K562 (cell line): ENCODE results near the gene FOXR1. TPM values are rescaled to one million over a fixed set of nuclear protein-coding genes. Genes with fewer than 3 reads are reported as not detected.

Source experiments
- ATF7 ChIP-seq: fragments of 450-650 bp; IDR thresholded peaks from 2 replicates; pipeline ENCODE4 v1.7.1; 2014; ENCODE audit warnings: mild to moderate bottlenecking, moderate library complexity
- GABPA ChIP-seq: fragments of 200-800 bp; sonication (Bioruptor generic); conservative IDR thresholded peaks from 2 replicates; pipeline ENCODE4 v1.6.1; 2016; ENCODE audit warnings: low read depth, missing genetic modification characterization, missing compliant biosample characterization
- GTF2F1 ChIP-seq: IDR thresholded peaks from 2 replicates; pipeline ENCODE4 v1.6.1; 2011; ENCODE audit warnings: low read depth, low read length, improper control_type of control experiment
- HDAC1 ChIP-seq, 2 experiments: fragments of 450-650 bp; IDR thresholded peaks; 2 replicates each; pipeline ENCODE4 v1.6.1; 2016 to 2017; ENCODE audit warnings: inconsistent platforms in 1 of 2, mild to moderate bottlenecking in 1 of 2, moderate library complexity in 1 of 2
- HMGN3 ChIP-seq: IDR thresholded peaks from 2 replicates; pipeline ENCODE4 v1.6.1; 2011; ENCODE audit warnings: borderline replicate concordance, low read depth, mild to moderate bottlenecking, mixed read lengths, low read length; ENCODE audit not compliant: insufficient read length; ENCODE audit errors: extremely low read depth
- JUND ChIP-seq, 2 experiments: IDR thresholded peaks; 2 replicates in 1 of 2; 3 replicates in 1 of 2; pipeline ENCODE4 v1.6.1; 2011; ENCODE audit warnings: borderline replicate concordance in 2 of 2, low read depth in 2 of 2, low read length in 2 of 2, improper control_type of control experiment in 1 of 2, missing biosample characterization in 1 of 2, missing genetic modification characterization in 1 of 2, missing genetic modification reagents in 1 of 2
- KDM5B ChIP-seq: fragments of 200-600 bp; sonication (generic); IDR thresholded peaks from 2 replicates; pipeline ENCODE4 v1.6.1; 2012; ENCODE audit warnings: low read depth, mild to moderate bottlenecking, moderate library complexity, low read length, control low read depth, inconsistent platforms; ENCODE audit not compliant: insufficient replicate concordance
- LEF1 ChIP-seq: fragments of 450-650 bp; IDR thresholded peaks from 2 replicates; pipeline ENCODE4 v1.6.1; 2016; ENCODE audit warnings: mild to moderate bottlenecking
- MAZ ChIP-seq, 2 experiments: fragments of 450-650 bp in 1 of 2; sonication (generic) in 1 of 2; formaldehyde crosslinking; IDR thresholded peaks in 1 of 2; conservative IDR thresholded peaks in 1 of 2; 2 replicates each; pipeline versions ENCODE4 v1.4.0 to v1.5.0; 2020; ENCODE audit warnings: mild to moderate bottlenecking in 1 of 2, missing genetic modification reagents in 1 of 2
- RFX1 ChIP-seq: fragments of 450-650 bp; IDR thresholded peaks from 2 replicates; pipeline ENCODE4 v1.6.1; 2016; ENCODE audit warnings: mild to moderate bottlenecking, moderate library complexity
- SUPT5H ChIP-seq: fragments of 450-650 bp; IDR thresholded peaks from 2 replicates; pipeline ENCODE4 v1.6.1; 2016
- ZFP30 ChIP-seq: fragments of 250-450 bp; sonication (Bioruptor Pico); IDR thresholded peaks from 2 replicates; pipeline ENCODE4 v1.8.0; 2022; ENCODE audit warnings: moderate library complexity, mild to moderate bottlenecking, inconsistent platforms, borderline replicate concordance
- ZNF561 ChIP-seq: fragments of 450-650 bp; formaldehyde crosslinking; conservative IDR thresholded peaks from 2 replicates; pipeline ENCODE4 v1.4.0; 2020; ENCODE audit warnings: mild to moderate bottlenecking, moderate library complexity
- polyA plus RNA-seq, 8 experiments: library from polyadenylated mRNA; depleted of rRNA in 4 of 8; stranded (reverse) in 5 of 8; unstranded in 3 of 8; fragments of >200 nt; fragmentation: Nextera tagmentation in 2 of 8; fragmentation: Illumina TruSeq in 1 of 8; extraction: Ambion mirVana in 2 of 8; extraction: Trizol in 1 of 8; gene quantifications; 2 replicates each; pipeline versions ENCODE4 v1.2.1 to v1.2.3, GENCODE V29; 2011 to 2014; ENCODE audit warnings: inconsistent platforms in 1 of 8, missing spikeins in 1 of 8
- total RNA-seq, 7 experiments: library from RNA; depleted of rRNA in 6 of 7; stranded (reverse); fragments of >200 nt in 6 of 7; fragmentation: Illumina TruSeq in 2 of 7; extraction: Trizol in 2 of 7; gene quantifications; 2 replicates each; pipeline versions ENCODE4 v1.2.1 to v1.2.3, GENCODE V29; 2011 to 2021; ENCODE audit warnings: low replicate concordance in 1 of 7
- TF ChIP-seq, protein P1 (sequence below), 2 experiments: fragments of 450-650 bp; IDR thresholded peaks; 2 replicates each; pipeline ENCODE4 v1.6.1; 2018; ENCODE audit warnings: mild to moderate bottlenecking in 2 of 2, low read depth in 1 of 2; ENCODE audit not compliant: partially characterized antibody in 2 of 2
- TF ChIP-seq, protein P2 (sequence below): fragments of 450-650 bp; formaldehyde crosslinking; conservative IDR thresholded peaks from 2 replicates; pipeline ENCODE4 v1.4.0; 2022; ENCODE audit warnings: mild to moderate bottlenecking, missing genetic modification characterization
- TF ChIP-seq, protein P3 (sequence below): fragments of 450-650 bp; IDR thresholded peaks from 2 replicates; pipeline ENCODE4 v1.6.1; 2016; ENCODE audit warnings: borderline replicate concordance
- TF ChIP-seq, protein P4 (sequence below): sonication (generic); formaldehyde crosslinking; IDR thresholded peaks from 2 replicates; pipeline ENCODE4 v1.8.1; 2023; ENCODE audit warnings: mild to moderate bottlenecking, missing genetic modification reagents

The FOXR1 gene
- total and polyA plus RNA-seq, 9 of the 15 experiments (the other 6 are each of a cell fraction or from before 2014, with no cell fraction given): not detected

DNA sequence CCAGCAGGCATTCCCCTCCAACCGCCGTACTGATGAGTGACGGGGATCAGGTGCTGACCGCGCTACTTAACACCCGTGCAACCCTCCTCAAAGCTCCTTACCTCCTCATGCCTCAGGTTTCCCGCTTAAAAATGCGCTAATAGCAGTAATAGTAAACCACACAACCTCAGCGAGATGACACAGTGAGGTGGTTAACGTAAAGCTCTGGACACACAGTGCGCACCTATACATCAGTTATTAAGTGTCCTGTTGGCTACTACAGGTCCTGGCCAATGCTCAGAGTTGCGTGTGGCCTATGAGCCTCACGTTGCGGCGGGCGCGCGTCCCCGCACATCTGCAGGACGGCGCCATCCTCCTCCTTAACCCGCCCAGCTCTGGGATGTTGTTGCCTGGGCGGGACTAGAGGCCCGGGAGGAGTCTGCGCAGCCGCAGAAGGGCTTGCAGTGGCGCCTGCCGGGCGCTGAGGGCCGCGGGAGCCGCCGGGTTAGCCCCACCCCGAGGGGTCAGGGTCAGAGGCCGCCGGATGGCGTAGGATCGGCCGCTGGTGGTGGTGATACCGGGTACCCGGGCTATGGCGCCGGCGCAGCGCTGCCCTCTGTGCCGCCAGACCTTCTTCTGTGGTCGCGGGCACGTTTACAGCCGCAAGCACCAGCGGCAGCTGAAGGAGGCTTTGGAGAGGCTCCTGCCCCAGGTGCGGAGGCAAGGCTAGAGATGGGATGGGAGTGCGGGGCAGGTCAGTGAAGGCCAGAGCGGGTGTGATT, 26.2 kb downstream of the FOXR1 start, which contains the start of gene CENATAC (continued):
- TF ChIP-seq KDM5B: peak; percentile 95
- TF ChIP-seq, protein P1, sequence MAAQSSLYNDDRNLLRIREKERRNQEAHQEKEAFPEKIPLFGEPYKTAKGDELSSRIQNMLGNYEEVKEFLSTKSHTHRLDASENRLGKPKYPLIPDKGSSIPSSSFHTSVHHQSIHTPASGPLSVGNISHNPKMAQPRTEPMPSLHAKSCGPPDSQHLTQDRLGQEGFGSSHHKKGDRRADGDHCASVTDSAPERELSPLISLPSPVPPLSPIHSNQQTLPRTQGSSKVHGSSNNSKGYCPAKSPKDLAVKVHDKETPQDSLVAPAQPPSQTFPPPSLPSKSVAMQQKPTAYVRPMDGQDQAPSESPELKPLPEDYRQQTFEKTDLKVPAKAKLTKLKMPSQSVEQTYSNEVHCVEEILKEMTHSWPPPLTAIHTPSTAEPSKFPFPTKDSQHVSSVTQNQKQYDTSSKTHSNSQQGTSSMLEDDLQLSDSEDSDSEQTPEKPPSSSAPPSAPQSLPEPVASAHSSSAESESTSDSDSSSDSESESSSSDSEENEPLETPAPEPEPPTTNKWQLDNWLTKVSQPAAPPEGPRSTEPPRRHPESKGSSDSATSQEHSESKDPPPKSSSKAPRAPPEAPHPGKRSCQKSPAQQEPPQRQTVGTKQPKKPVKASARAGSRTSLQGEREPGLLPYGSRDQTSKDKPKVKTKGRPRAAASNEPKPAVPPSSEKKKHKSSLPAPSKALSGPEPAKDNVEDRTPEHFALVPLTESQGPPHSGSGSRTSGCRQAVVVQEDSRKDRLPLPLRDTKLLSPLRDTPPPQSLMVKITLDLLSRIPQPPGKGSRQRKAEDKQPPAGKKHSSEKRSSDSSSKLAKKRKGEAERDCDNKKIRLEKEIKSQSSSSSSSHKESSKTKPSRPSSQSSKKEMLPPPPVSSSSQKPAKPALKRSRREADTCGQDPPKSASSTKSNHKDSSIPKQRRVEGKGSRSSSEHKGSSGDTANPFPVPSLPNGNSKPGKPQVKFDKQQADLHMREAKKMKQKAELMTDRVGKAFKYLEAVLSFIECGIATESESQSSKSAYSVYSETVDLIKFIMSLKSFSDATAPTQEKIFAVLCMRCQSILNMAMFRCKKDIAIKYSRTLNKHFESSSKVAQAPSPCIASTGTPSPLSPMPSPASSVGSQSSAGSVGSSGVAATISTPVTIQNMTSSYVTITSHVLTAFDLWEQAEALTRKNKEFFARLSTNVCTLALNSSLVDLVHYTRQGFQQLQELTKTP (IDR thresholded peaks at IDR 0.05; ENCODE audit: low read depth in 1 of 2, partially characterized antibody in 2 of 2): peak in 1 of 2 experiments; percentile 19
- TF ChIP-seq, protein P2, sequence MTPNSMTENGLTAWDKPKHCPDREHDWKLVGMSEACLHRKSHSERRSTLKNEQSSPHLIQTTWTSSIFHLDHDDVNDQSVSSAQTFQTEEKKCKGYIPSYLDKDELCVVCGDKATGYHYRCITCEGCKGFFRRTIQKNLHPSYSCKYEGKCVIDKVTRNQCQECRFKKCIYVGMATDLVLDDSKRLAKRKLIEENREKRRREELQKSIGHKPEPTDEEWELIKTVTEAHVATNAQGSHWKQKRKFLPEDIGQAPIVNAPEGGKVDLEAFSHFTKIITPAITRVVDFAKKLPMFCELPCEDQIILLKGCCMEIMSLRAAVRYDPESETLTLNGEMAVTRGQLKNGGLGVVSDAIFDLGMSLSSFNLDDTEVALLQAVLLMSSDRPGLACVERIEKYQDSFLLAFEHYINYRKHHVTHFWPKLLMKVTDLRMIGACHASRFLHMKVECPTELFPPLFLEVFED (CRISPR knock-in tag): 0 out of 2 replicates have a peak, but pooled peaks have one; percentile 28
- peak; percentile 80 for TF ChIP-seq HMGN3
- TF ChIP-seq MAZ (CRISPR knock-in tag; conservative IDR thresholded peaks at IDR 0.05 in 1 of 2, IDR thresholded peaks at IDR 0.05 in 1 of 2): peak; percentile 56 to 79; a peak in 3 of 4 replicates
- no peak for TF ChIP-seq LEF1
- 0 out of 4 replicates have a peak, but pooled peaks of 1 of the 2 experiments have one; percentile 41 for TF ChIP-seq HDAC1 (IDR thresholded peaks at IDR 0.05)
- TF ChIP-seq ZNF561 (CRISPR knock-in tag): no peak
- TF ChIP-seq, protein P3, sequence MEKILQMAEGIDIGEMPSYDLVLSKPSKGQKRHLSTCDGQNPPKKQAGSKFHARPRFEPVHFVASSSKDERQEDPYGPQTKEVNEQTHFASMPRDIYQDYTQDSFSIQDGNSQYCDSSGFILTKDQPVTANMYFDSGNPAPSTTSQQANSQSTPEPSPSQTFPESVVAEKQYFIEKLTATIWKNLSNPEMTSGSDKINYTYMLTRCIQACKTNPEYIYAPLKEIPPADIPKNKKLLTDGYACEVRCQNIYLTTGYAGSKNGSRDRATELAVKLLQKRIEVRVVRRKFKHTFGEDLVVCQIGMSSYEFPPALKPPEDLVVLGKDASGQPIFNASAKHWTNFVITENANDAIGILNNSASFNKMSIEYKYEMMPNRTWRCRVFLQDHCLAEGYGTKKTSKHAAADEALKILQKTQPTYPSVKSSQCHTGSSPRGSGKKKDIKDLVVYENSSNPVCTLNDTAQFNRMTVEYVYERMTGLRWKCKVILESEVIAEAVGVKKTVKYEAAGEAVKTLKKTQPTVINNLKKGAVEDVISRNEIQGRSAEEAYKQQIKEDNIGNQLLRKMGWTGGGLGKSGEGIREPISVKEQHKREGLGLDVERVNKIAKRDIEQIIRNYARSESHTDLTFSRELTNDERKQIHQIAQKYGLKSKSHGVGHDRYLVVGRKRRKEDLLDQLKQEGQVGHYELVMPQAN: peak; percentile 17; the same call in 1 of the 2 replicates
- TF ChIP-seq GTF2F1: 0 out of 2 replicates have a peak, but pooled peaks have one; percentile 35
- no peak for TF ChIP-seq RFX1
- TF ChIP-seq, protein P4, sequence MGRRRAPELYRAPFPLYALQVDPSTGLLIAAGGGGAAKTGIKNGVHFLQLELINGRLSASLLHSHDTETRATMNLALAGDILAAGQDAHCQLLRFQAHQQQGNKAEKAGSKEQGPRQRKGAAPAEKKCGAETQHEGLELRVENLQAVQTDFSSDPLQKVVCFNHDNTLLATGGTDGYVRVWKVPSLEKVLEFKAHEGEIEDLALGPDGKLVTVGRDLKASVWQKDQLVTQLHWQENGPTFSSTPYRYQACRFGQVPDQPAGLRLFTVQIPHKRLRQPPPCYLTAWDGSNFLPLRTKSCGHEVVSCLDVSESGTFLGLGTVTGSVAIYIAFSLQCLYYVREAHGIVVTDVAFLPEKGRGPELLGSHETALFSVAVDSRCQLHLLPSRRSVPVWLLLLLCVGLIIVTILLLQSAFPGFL (CRISPR knock-in tag): no peak
- peak; percentile 86 for TF ChIP-seq SUPT5H
- TF ChIP-seq GABPA (tag): peak; percentile 68
- TF ChIP-seq ATF7: peak; percentile 52
- no peak for TF ChIP-seq ZFP30 (CRISPR knock-in tag)
- no peak for TF ChIP-seq JUND (IDR thresholded peaks at IDR 0.05; ENCODE audit: borderline replicate concordance, low read depth, low read length)
- 0 out of 3 replicates have a peak, but pooled peaks have one; percentile 15 for TF ChIP-seq JUND (tag; IDR thresholded peaks at IDR 0.05; ENCODE audit: borderline replicate concordance, low read depth, low read length)
